Ishikawa (cell line): ENCODE measurements around the gene LVRN.

Source experiments
- CEBPB ChIP-seq: IDR thresholded peaks from 2 replicates; pipeline ENCODE4 v1.6.1; 2012
- CREB1 ChIP-seq: IDR thresholded peaks from 2 replicates; pipeline ENCODE4 v1.6.1; 2012; ENCODE audit warnings: low read depth
- EGR1 ChIP-seq: IDR thresholded peaks from 2 replicates; pipeline ENCODE4 v1.6.1; 2012
- EP300 ChIP-seq: IDR thresholded peaks from 2 replicates; pipeline ENCODE4 v1.6.1; 2012; ENCODE audit warnings: borderline replicate concordance
- FOXM1 ChIP-seq: IDR thresholded peaks from 2 replicates; pipeline ENCODE4 v1.6.1; 2012; ENCODE audit warnings: low read depth, borderline replicate concordance
- MAX ChIP-seq: IDR thresholded peaks from 2 replicates; pipeline ENCODE4 v1.6.1; 2012
- NFIC ChIP-seq: IDR thresholded peaks from 2 replicates; pipeline ENCODE4 v1.6.1; 2012
- RAD21 ChIP-seq: IDR thresholded peaks from 2 replicates; pipeline ENCODE4 v1.6.1; 2012; ENCODE audit warnings: low read depth
- REST ChIP-seq: IDR thresholded peaks from 2 replicates; pipeline ENCODE4 v1.6.1; 2012; ENCODE audit warnings: low read depth, mild to moderate bottlenecking
- TAF1 ChIP-seq: IDR thresholded peaks from 2 replicates; pipeline ENCODE4 v1.6.1; 2012; ENCODE audit warnings: low read depth, mild to moderate bottlenecking
- TCF12 ChIP-seq: IDR thresholded peaks from 2 replicates; pipeline ENCODE4 v1.6.1; 2012; ENCODE audit warnings: low read depth
- TEAD4 ChIP-seq: IDR thresholded peaks from 2 replicates; pipeline ENCODE4 v1.6.1; 2012
- USF1 ChIP-seq: IDR thresholded peaks from 2 replicates; pipeline ENCODE4 v1.6.1; 2012
- YY1 ChIP-seq: IDR thresholded peaks from 2 replicates; pipeline ENCODE4 v1.6.1; 2012; ENCODE audit warnings: low read depth
- ZBTB7A ChIP-seq: IDR thresholded peaks from 2 replicates; pipeline ENCODE4 v1.6.1; 2012; ENCODE audit warnings: low read depth

LVRN gene

GRCh38 chr5:115941051-115941675 lies 21.1 kb upstream of the LVRN start:
- TF ChIP-seq ZBTB7A (no peak), FOXM1 (no peak), TEAD4 (no peak), NFIC (no peak), MAX (no peak), YY1 (no peak)

- no peak for TF ChIP-seq YY1
- no peak for TF ChIP-seq CEBPB
- TF ChIP-seq TEAD4 = no peak
- no peak for TF ChIP-seq USF1
- TF ChIP-seq TAF1 = no peak
- no peak for TF ChIP-seq MAX
- no peak for TF ChIP-seq RAD21
- no peak for TF ChIP-seq FOXM1
- TF ChIP-seq ZBTB7A = no peak
- TF ChIP-seq EP300 = no peak
- TF ChIP-seq TCF12 = no peak
- no peak for TF ChIP-seq NFIC
- TF ChIP-seq EGR1 = no peak
- TF ChIP-seq REST = no peak
- no peak for TF ChIP-seq CREB1
Observed at GRCh38 chr5:115944501-115944900, 17.8 kb upstream of the LVRN start.

- TF ChIP-seq EP300 (no peak), MAX (no peak), ZBTB7A (no peak), FOXM1 (no peak), CREB1 (no peak), EGR1 (no peak), YY1 (no peak), TAF1 (no peak), TCF12 (no peak), TEAD4 (no peak), USF1 (no peak), CEBPB (no peak), RAD21 (no peak), REST (no peak), NFIC (no peak)
Observed at GRCh38 chr5:115946655-115947054, 15.6 kb upstream of the LVRN start.

- TF ChIP-seq TAF1 (no peak), RAD21 (no peak), YY1 (no peak), EGR1 (no peak), MAX (no peak), TCF12 (no peak), REST (no peak), USF1 (no peak), FOXM1 (no peak), NFIC (no peak), ZBTB7A (no peak), EP300 (no peak), CREB1 (no peak), CEBPB (no peak), TEAD4 (no peak)
Observed at GRCh38 chr5:115947260-115947659, 15.0 kb upstream of the LVRN start.
